Activated CD8-positive, alpha-beta memory T cell treated with anti-CD3 and anti-CD28 coated beads for 4 hours (primary cell): ENCODE results near the gene HELZ.

Experiments used
- DNase-seq, 2 donors: peaks; one replicate each; pipeline ENCODE4 v3.0.0-alpha.2; 2020; ENCODE audit warnings: low read depth in 2 of 2

The HELZ gene

GRCh38 chr17:67076290-67076689 lies 168.7 kb downstream of the HELZ start:
- no peak for DNase-seq

- no peak for DNase-seq
Observed at GRCh38 chr17:67074781-67075180, 170.2 kb downstream of the HELZ start.

GRCh38 chr17:67072885-67073284 lies 172.1 kb downstream of the HELZ start:
- DNase-seq: no peak

GRCh38 chr17:67071595-67071994 lies 173.4 kb downstream of the HELZ start:
- DNase-seq: no peak

- no peak for DNase-seq
Observed at GRCh38 chr17:67069603-67070136, 175.3 kb downstream of the HELZ start.

GRCh38 chr17:67068999-67069398 lies 176.0 kb downstream of the HELZ start:
- DNase-seq: no peak

GRCh38 chr17:67067571-67068482 lies 177.2 kb downstream of the HELZ start:
- no peak for DNase-seq

- DNase-seq: no peak
Observed at GRCh38 chr17:67066717-67067116, 178.3 kb downstream of the HELZ start.

- no peak for DNase-seq
Observed at GRCh38 chr17:67063141-67063540, 181.9 kb downstream of the HELZ start.

- DNase-seq: no peak
Observed at GRCh38 chr17:67059372-67059771, 185.6 kb downstream of the HELZ start.

GRCh38 chr17:67058036-67058435 lies 187.0 kb downstream of the HELZ start:
- DNase-seq: no peak

- DNase-seq: no peak
Observed at GRCh38 chr17:67056746-67057490, 188.1 kb downstream of the HELZ start.

GRCh38 chr17:67055811-67056745 lies 188.9 kb downstream of the HELZ start:
- no peak for DNase-seq

- DNase-seq: no peak
Observed at GRCh38 chr17:67055041-67055443, 190.0 kb downstream of the HELZ start.

GRCh38 chr17:67054608-67055007 lies 190.4 kb downstream of the HELZ start:
- no peak for DNase-seq

GRCh38 chr17:67054011-67054591 lies 190.9 kb downstream of the HELZ start:
- no peak for DNase-seq

- no peak for DNase-seq
Observed at GRCh38 chr17:67053438-67054000, 191.5 kb downstream of the HELZ start.

- DNase-seq: no peak
Observed at GRCh38 chr17:67052720-67053437, 192.1 kb downstream of the HELZ start.

GRCh38 chr17:67051837-67052236 lies 193.2 kb downstream of the HELZ start:
- no peak for DNase-seq

GRCh38 chr17:67051155-67051538 lies 193.8 kb downstream of the HELZ start:
- DNase-seq: no peak
